ENCODE measurements around the gene PIGL. TPM values are rescaled to one million over a fixed set of nuclear protein-coding genes. Genes with fewer than 3 reads are reported as not detected.
"Not testable (repeated sequence)": the region's sequence is repeated elsewhere in the genome, so short reads cannot be mapped to it uniquely, and the experiment has no call there.

PIGL gene
- total RNA-seq, 1 donor = 23.3 TPM

DNA sequence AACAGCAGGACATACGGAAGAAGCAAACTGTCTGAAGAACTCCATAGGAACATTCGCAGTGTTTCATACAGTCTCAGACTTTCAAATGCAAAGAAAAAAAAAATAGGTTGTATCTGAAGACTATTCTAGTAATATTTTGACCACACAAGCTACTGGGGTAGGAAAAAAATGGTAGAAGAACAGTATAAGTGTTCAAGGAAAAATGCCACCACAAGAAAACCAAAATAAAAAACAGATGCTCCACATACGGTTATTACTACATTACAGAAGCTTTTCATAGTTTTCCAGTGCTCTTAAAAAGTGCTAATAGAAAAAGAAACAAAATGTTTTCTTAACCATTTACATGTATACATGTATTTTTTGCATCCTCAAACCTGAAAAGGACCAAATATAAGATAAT lies 5.4 kb upstream of the PIGL start:
- H3K4me3 ChIP-seq (ENCODE audit: low read depth, low read length) = no peak overlapping the region
- DNase-seq (ENCODE audit: low read depth) = no peak
- TF ChIP-seq CTCF (IDR thresholded peaks at IDR 0.05; ENCODE audit: insufficient read depth, low read length) = no peak

- DNase-seq (ENCODE audit: low read depth) = no peak
- no peak for TF ChIP-seq CTCF (IDR thresholded peaks at IDR 0.05; ENCODE audit: insufficient read depth, low read length)
- H3K4me3 ChIP-seq (ENCODE audit: low read depth, low read length) = no peak overlapping the region
Measured at GRCh38 chr17:16212793-16213192, 4.2 kb upstream of the PIGL start.

DNA sequence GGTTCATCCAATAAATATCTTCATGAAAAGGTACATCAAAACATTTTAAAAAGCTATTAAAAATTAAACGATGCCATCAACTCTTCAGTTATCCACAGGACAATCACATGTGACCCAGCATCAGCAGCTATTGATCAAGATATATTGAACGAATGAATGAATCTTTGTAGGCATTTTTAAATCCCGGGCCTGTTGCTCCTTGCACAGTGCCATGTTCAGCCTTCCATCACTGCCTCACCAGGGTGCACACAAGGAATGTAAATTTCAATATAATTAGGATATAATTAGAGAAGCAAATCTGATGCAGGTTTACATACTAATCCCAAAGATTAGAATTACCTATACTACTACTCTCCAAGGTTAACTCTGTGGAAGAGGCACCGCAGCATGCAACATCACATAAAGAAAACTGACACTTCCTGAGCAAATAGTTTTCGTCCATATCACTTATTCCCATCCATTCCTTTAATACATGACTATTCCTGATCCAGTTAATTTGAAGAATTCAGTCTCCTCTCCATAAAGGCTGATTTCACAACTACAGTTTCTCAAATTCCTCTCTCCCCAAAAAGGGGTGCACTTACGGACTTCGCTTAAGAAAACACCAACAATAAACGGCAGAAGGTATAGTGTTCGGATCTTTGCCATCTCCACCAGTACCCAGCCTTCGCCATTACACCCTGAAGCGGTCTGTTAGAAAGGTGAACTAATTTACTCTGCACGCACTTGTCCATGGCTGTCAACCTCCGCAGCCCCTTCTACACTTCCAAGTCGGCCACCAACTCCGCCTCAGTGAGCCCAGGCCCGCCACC lies 2.6 kb upstream of the PIGL start:
- peak overlapping the region; percentile 68 for H3K4me3 ChIP-seq (ENCODE audit: low read depth, low read length)
- DNase-seq (ENCODE audit: low read depth) = peak; percentile 22
- TF ChIP-seq CTCF (IDR thresholded peaks at IDR 0.05; ENCODE audit: insufficient read depth, low read length) = no peak

- peak overlapping the region; percentile 68 for H3K4me3 ChIP-seq (ENCODE audit: low read depth, low read length)
- no peak for TF ChIP-seq CTCF (IDR thresholded peaks at IDR 0.05; ENCODE audit: insufficient read depth, low read length)
- peak; percentile 25 for DNase-seq (ENCODE audit: low read depth)
Measured at GRCh38 chr17:16215002-16215272, 2.1 kb upstream of the PIGL start.

- TF ChIP-seq CTCF (IDR thresholded peaks at IDR 0.05; ENCODE audit: insufficient read depth, low read length) = peak; percentile 23
- peak within 1 kb of the TSS; percentile 68 for H3K4me3 ChIP-seq (ENCODE audit: low read depth, low read length)
- DNase-seq (ENCODE audit: low read depth) = peak; percentile 90
Measured at GRCh38 chr17:16215273-16215964, 1.6 kb upstream of the PIGL start, which contains the start of gene NCOR1. Gene NCOR1 (minus strand): TSS chr17:16215534. CDS start chr17:16194569, 20,965 bp downstream.

DNA sequence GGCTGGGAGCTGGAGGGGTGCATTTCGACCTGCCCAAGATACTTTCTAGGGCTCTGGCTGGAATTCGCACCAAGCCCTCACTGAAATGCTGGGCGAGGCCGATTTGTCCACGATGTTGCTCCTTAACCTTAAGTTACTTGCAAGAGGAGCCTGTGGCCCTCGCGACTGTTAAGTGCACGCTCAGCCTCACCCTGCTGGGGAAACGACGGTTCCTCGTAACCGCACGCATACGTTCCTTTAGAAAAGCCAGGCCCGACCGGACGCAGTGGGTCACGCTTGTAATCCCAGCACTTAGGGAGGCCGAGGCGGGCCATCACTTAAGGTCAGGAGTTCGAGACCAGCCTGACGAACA lies 1.1 kb upstream of the PIGL start:
- no peak for TF ChIP-seq CTCF (IDR thresholded peaks at IDR 0.05; ENCODE audit: insufficient read depth, low read length)
- peak overlapping the region; percentile 68 for H3K4me3 ChIP-seq (ENCODE audit: low read depth, low read length)
- DNase-seq (ENCODE audit: low read depth) = no peak

- DNase-seq (ENCODE audit: low read depth) = not testable (repeated sequence)
- peak overlapping the region; percentile 99 for H3K4me3 ChIP-seq (ENCODE audit: low read depth, low read length)
Measured at GRCh38 chr17:16216341-16217001, 539 bp upstream of the PIGL start.

Data from fibroblast of the aortic adventitia (primary cell).